GM23248 (cell line): Measurements from ENCODE around the gene STAG1. TPM values are rescaled to one million over a fixed set of nuclear protein-coding genes. Genes with fewer than 3 reads are reported as not detected.

Source experiments
- DNase-seq: peaks from one replicate; pipeline ENCODE4 v3.0.0-alpha.2; 2015
- H2AFZ ChIP-seq: fragments of 200-600 bp; sonication (generic); 2 replicates; pipeline ENCODE4 v1.6.1; 2016; ENCODE audit warnings: antibody characterized with exemption
- H3F3A ChIP-seq: fragments of 200-600 bp; sonication (generic); 2 replicates; pipeline ENCODE4 v1.6.1; 2016; ENCODE audit warnings: mild to moderate bottlenecking, antibody characterized with exemption, mixed run types; ENCODE audit not compliant: insufficient read depth
- H3K27ac ChIP-seq: fragments of 200-600 bp; sonication (generic); 2 replicates; pipeline ENCODE4 v1.5.1; 2016; ENCODE audit warnings: mild to moderate bottlenecking
- H3K27me3 ChIP-seq: fragments of 200-600 bp; sonication (generic); replicated peaks from 2 replicates; pipeline ENCODE4 v1.6.1; 2016; ENCODE audit warnings: mild to moderate bottlenecking; ENCODE audit not compliant: insufficient read depth
- H3K36me3 ChIP-seq: fragments of 200-600 bp; sonication (generic); 2 replicates; pipeline ENCODE4 v1.6.1; 2016; ENCODE audit warnings: low read depth, mild to moderate bottlenecking
- H3K4me1 ChIP-seq: fragments of 200-600 bp; sonication (generic); 2 replicates; pipeline ENCODE4 v1.6.1; 2016; ENCODE audit warnings: mild to moderate bottlenecking; ENCODE audit not compliant: insufficient read depth
- H3K4me2 ChIP-seq: fragments of 200-600 bp; sonication (generic); one replicate; pipeline ENCODE4 v1.6.1; 2016; ENCODE audit warnings: mild to moderate bottlenecking; ENCODE audit not compliant: unreplicated experiment
- H3K4me3 ChIP-seq: fragments of 200-600 bp; sonication (generic); 2 replicates; pipeline ENCODE4 v1.5.1; 2016; ENCODE audit warnings: mild to moderate bottlenecking
- H3K79me2 ChIP-seq: fragments of 200-600 bp; sonication (generic); 2 replicates; pipeline ENCODE4 v1.6.1; 2016; ENCODE audit warnings: mild to moderate bottlenecking; ENCODE audit not compliant: insufficient read depth
- H3K9ac ChIP-seq: fragments of 200-600 bp; sonication (generic); 2 replicates; pipeline ENCODE4 v1.6.1; 2016; ENCODE audit warnings: mild to moderate bottlenecking
- H3K9me2 ChIP-seq: fragments of 200-600 bp; sonication (generic); 2 replicates; pipeline ENCODE4 v1.6.1; 2016; ENCODE audit warnings: mixed run types, mild to moderate bottlenecking, moderate library complexity; ENCODE audit not compliant: insufficient read depth
- H3K9me3 ChIP-seq: fragments of 200-600 bp; sonication (generic); one replicate; pipeline ENCODE4 v1.6.1; 2017; ENCODE audit warnings: low read depth
- H4K20me1 ChIP-seq: fragments of 200-600 bp; sonication (generic); 2 replicates; pipeline ENCODE4 v1.6.0; 2016; ENCODE audit not compliant: insufficient read depth
- EZH2 ChIP-seq: fragments of 200-600 bp; sonication (generic); IDR thresholded peaks from 2 replicates; pipeline ENCODE4 v1.6.1; 2018; ENCODE audit warnings: antibody characterized with exemption, mild to moderate bottlenecking; ENCODE audit not compliant: insufficient read depth, poor library complexity, severe bottlenecking
- EZH2phosphoT487 ChIP-seq: fragments of 200-600 bp; sonication (generic); IDR thresholded peaks from 2 replicates; pipeline ENCODE4 v1.6.1; 2018; ENCODE audit warnings: antibody characterized with exemption, moderate library complexity, mild to moderate bottlenecking, low read depth; ENCODE audit not compliant: insufficient read depth
- WGBS, 2 experiments: methylation state at CpG; one replicate each; pipeline ENCODE4 v1.1.6; 2015 to 2017; ENCODE audit warnings: low lambda C conversion rate in 2 of 2, low coverage in 1 of 2; ENCODE audit errors: missing lambda C conversion rate in 2 of 2; 5-methylcytosine and 5-hydroxymethylcytosine counted together
- in situ Hi-C: fragments of 300-500 bp; cut with MboI; formaldehyde crosslinking; loops from 2 replicates; pipeline ENCODE4 v1.15.0; 2020
- polyA plus RNA-seq: library from polyadenylated mRNA; unstranded; fragments of >200 nt; fragmentation: Nextera tagmentation; extraction: Ambion mirVana; gene quantifications from 2 replicates; pipeline ENCODE4 v1.2.1, GENCODE V29; 2016
- total RNA-seq: library from RNA; depleted of rRNA; stranded (reverse); fragments of >200 nt; shearing (Covaris generic); gene quantifications from 2 replicates; pipeline ENCODE4 v1.2.3, GENCODE V29; 2014

The STAG1 gene
- total and polyA plus RNA-seq, 2 experiments from 2014 or later = 21.1 to 39.7 TPM

DNA sequence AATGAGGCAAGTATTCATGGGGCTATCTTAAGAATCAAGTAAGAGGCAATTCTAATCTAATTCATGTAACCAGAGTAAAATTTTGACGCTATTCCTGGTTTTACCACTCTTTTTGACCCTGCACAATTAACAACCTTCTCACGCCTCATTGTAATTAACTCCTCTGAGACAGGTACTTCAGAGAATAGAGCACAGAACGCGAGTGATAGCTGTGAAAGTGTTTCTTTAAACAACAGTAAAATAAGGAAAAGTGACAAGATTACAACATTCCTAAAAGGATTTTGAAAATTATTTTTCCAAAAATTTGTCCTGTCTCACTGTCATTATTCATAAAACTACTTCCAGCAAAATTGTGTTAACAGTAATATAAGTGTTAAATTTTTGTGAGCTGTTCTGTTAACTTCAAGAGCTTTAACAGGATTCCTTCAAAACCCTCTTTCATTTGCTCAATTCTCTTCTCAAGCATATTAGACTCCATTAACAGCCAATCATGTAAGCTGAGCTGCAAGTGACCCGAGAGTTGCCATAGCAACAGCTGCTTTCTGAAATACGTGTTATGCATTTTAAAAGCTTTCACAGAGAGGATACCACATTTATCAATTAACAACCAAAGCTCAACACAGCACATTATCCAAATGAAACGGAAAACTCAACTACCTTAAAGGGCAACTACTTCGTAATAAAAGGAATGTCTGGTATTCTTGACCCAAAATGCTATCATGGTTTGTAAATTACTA lies 93.1 kb downstream of the STAG1 start:
- Histone ChIP-seq H4K20me1 (peaks cover 11% of the 10 kb centered on the region; the same call in 1 of the 2 replicates), H3K27ac (peak overlapping the region; percentile 58), H3K9ac (peak overlapping the region; percentile 45), H3K4me2 (peak overlapping the region; percentile 54), H3K9me2 (no peaks in the 10 kb centered on the region), H3K79me2 (peaks cover 100% of the 10 kb centered on the region), H3K4me1 (peaks cover 15% of the 10 kb centered on the region), H3K9me3 (no peaks in the 10 kb centered on the region), H3K4me3 (peak overlapping the region; percentile 36), H3K36me3 (0 out of 2 replicates have a peak, but pooled peaks cover 7% of the 10 kb centered on the region), H3F3A (0 out of 2 replicates have a peak, but pooled peaks cover 12% of the 10 kb centered on the region), H3K27me3 (no peaks in the 10 kb centered on the region), H2AFZ (0 out of 2 replicates have a peak overlapping the region, but pooled peaks have one; percentile 3)
- TF ChIP-seq EZH2phosphoT487 (no peak), EZH2 (no peak)
- in situ Hi-C loops = no loop called here
- peak; percentile 80 for DNase-seq
- WGBS, 2 experiments = 44 to 47% methylated on average over 8 of the region's 8 CpGs

DNA sequence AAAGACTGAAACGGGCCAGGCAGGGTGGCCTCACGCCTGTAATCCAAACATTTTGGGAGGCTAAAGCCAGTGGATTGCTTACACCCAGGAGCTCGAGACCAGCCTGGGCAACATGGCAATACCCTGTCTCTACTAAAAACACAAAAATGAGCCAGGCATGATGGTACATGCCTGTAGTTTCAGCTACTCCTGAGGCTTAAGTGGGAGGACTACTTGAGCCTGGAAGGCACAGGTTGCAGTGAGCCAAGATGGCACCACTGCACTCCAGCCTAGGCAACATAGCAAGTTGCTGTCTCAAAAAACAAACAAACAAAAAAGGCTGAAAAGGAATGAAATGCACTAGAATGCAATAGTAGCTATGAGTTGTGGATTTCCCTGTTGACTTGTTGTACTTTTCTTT lies 94.7 kb downstream of the STAG1 start:
- Histone ChIP-seq H3K79me2 (peaks cover 100% of the 10 kb centered on the region), H3K27me3 (no peaks in the 10 kb centered on the region), H4K20me1 (peaks cover 11% of the 10 kb centered on the region), H3F3A (0 out of 2 replicates have a peak, but pooled peaks cover 12% of the 10 kb centered on the region), H3K9ac (no peak overlapping the region), H3K9me3 (no peaks in the 10 kb centered on the region), H3K9me2 (no peaks in the 10 kb centered on the region), H3K4me3 (no peak overlapping the region), H3K27ac (no peak overlapping the region), H2AFZ (no peak overlapping the region), H3K4me2 (no peak overlapping the region), H3K4me1 (peaks cover 15% of the 10 kb centered on the region), H3K36me3 (0 out of 2 replicates have a peak, but pooled peaks cover 12% of the 10 kb centered on the region)
- in situ Hi-C loops = no loop called here
- 83 to 92% methylated on average over 3 of the region's 3 CpGs for WGBS, 2 experiments
- DNase-seq = no peak
- TF ChIP-seq EZH2 = no peak
- no peak for TF ChIP-seq EZH2phosphoT487

DNA sequence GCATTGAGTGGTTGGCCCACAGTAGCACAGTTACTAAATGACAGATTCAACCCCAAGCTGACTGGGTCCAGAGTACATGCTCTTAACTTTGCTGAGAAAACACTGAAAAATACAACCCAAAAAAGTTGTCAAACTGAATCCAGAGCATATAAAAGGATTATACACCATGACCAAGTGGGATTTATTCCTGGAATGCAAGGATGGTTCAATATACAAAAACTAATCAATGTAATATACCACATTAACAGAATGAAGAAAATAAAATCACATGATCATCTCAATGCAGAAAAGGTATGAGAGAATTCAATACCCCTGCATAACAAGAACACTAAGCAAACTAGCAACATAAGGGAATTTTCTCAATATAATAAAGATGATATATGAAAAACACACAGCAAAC lies 98.5 kb downstream of the STAG1 start:
- no peaks in the 10 kb centered on the region for H3K27me3 ChIP-seq
- in situ Hi-C loops = no loop called here
- H3K27ac ChIP-seq = no peak overlapping the region
- peaks cover 100% of the 10 kb centered on the region for H3K79me2 ChIP-seq
- TF ChIP-seq EZH2phosphoT487 (no peak), EZH2 (no peak)
- H3K36me3 ChIP-seq = 0 out of 2 replicates have a peak, but pooled peaks cover 12% of the 10 kb centered on the region
- peaks cover 5% of the 10 kb centered on the region for H3K4me1 ChIP-seq
- no peak overlapping the region for H3K4me3 ChIP-seq
- H4K20me1 ChIP-seq = peaks cover 4% of the 10 kb centered on the region
- no peaks in the 10 kb centered on the region for H3K9me3 ChIP-seq
- no peak overlapping the region for H3K9ac ChIP-seq
- no peak overlapping the region for H2AFZ ChIP-seq
- no peaks in the 10 kb centered on the region for H3K9me2 ChIP-seq
- 0 out of 2 replicates have a peak, but pooled peaks cover 4% of the 10 kb centered on the region for H3F3A ChIP-seq
- H3K4me2 ChIP-seq = no peak overlapping the region
- no peak for DNase-seq

DNA sequence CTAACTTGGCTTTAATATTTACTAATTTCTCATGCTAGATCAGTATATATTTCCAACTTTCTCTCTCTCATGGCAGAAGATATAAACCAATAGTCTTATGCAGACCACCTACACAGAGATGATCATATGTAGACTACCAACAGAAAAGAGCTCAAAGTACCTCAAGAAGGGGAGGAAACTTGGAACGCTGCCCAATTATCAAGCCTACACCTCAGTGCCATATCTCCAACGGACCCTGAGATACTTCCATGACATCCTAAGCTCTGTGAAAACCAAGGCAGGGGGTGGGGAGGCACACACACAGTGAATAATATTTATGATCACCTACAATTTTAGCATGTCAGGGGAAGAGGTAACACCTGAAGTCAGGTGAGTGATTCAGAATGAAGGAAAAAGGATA lies 100.6 kb downstream of the STAG1 start:
- no peak overlapping the region for H2AFZ ChIP-seq
- peaks cover 4% of the 10 kb centered on the region for H4K20me1 ChIP-seq
- in situ Hi-C loops = no loop called here
- WGBS, 2 experiments = 69% methylated on average over 2 of the region's 2 CpGs
- H3K4me3 ChIP-seq = no peak overlapping the region
- H3F3A ChIP-seq = no peaks in the 10 kb centered on the region
- 0 out of 2 replicates have a peak, but pooled peaks cover 12% of the 10 kb centered on the region for H3K36me3 ChIP-seq
- H3K9me2 ChIP-seq = no peaks in the 10 kb centered on the region
- TF ChIP-seq EZH2 (no peak), EZH2phosphoT487 (no peak)
- peaks cover 100% of the 10 kb centered on the region for H3K79me2 ChIP-seq
- H3K4me1 ChIP-seq = no peaks in the 10 kb centered on the region
- H3K9me3 ChIP-seq = no peaks in the 10 kb centered on the region
- DNase-seq = no peak
- H3K9ac ChIP-seq = no peak overlapping the region
- H3K27me3 ChIP-seq = no peaks in the 10 kb centered on the region
- no peak overlapping the region for H3K27ac ChIP-seq
- no peak overlapping the region for H3K4me2 ChIP-seq
